Measurements from ENCODE around the gene CRYBG2.
"Not testable (repeated sequence)": the region's sequence is repeated elsewhere in the genome, so short reads cannot be mapped to it uniquely, and the experiment has no call there.

CRYBG2 gene

GRCh38 chr1:26292735-26293134, 61.2 kb downstream of the CRYBG2 start:
- not testable (repeated sequence) for DNase-seq

GRCh38 chr1:26291939-26292338, 62.0 kb downstream of the CRYBG2 start:
- no peak for DNase-seq

GRCh38 chr1:26291433-26291832, 62.5 kb downstream of the CRYBG2 start:
- DNase-seq = no peak

GRCh38 chr1:26290882-26291261, 63.1 kb downstream of the CRYBG2 start:
- no peak for DNase-seq

GRCh38 chr1:26290122-26290881, 63.6 kb downstream of the CRYBG2 start:
- DNase-seq = peak; percentile 26

GRCh38 chr1:26289158-26290059, 64.5 kb downstream of the CRYBG2 start:
- DNase-seq = peak; percentile 41

- DNase-seq = peak; percentile 48
Measured at GRCh38 chr1:26288311-26288941, 65.5 kb downstream of the CRYBG2 start.

- DNase-seq = no peak
Measured at GRCh38 chr1:26287811-26288210, 66.1 kb downstream of the CRYBG2 start.

GRCh38 chr1:26287033-26287711, 66.8 kb downstream of the CRYBG2 start:
- peak; percentile 80 for DNase-seq

- DNase-seq = no peak
Measured at GRCh38 chr1:26286064-26286416, 67.9 kb downstream of the CRYBG2 start.

- DNase-seq = peak; percentile 39
Measured at GRCh38 chr1:26285366-26286063, 68.4 kb downstream of the CRYBG2 start.

- DNase-seq = peak; percentile 92
Measured at GRCh38 chr1:26284597-26285347, 69.2 kb downstream of the CRYBG2 start.

GRCh38 chr1:26283871-26284596, 69.9 kb downstream of the CRYBG2 start:
- no peak for DNase-seq

GRCh38 chr1:26283279-26283853, 70.6 kb downstream of the CRYBG2 start:
- no peak for DNase-seq

- no peak for DNase-seq
Measured at GRCh38 chr1:26282401-26282918, 71.5 kb downstream of the CRYBG2 start.

GRCh38 chr1:26281971-26282370, 72.0 kb downstream of the CRYBG2 start:
- no peak for DNase-seq

GRCh38 chr1:26281091-26281958, 72.6 kb downstream of the CRYBG2 start:
- DNase-seq = no peak

GRCh38 chr1:26280333-26281042, 73.4 kb downstream of the CRYBG2 start:
- no peak for DNase-seq

Data from CD4-positive, alpha-beta T cell treated with Interleukin-10 for 1 hour (primary cell).